ENCODE results near the gene RPRD1B.

The RPRD1B gene

GRCh38 chr20:38060536-38060935 is 27.0 kb downstream of the RPRD1B start:
- Histone ChIP-seq H3K27me3 (ENCODE audit: control insufficient read depth in 1 of 2, insufficient read depth in 2 of 2, low read length in 2 of 2) (no peaks in the 10 kb centered on the region), H3K36me3 (ENCODE audit: control insufficient read depth in 2 of 2, insufficient read depth in 2 of 2, low read length in 2 of 2) (peaks cover 27 to 46% of the 10 kb centered on the region in 2 donors), H3K27ac (ENCODE audit: low read length) (no peak overlapping the region)

GRCh38 chr20:38061109-38061508 is 27.6 kb downstream of the RPRD1B start:
- Histone ChIP-seq H3K27ac (ENCODE audit: low read length) (no peak overlapping the region), H3K9me3 (ENCODE audit: control insufficient read depth in 2 of 2, low read length in 2 of 2) (no peaks in the 10 kb centered on the region), H3K9ac (ENCODE audit: low read length in 2 of 2) (no peak overlapping the region), H3K4me3 (ENCODE audit: low read length in 2 of 2) (no peak overlapping the region), H3K36me3 (ENCODE audit: control insufficient read depth in 2 of 2, insufficient read depth in 2 of 2, low read length in 2 of 2) (peaks cover 32 to 44% of the 10 kb centered on the region in 2 donors), H3K27me3 (ENCODE audit: control insufficient read depth in 1 of 2, insufficient read depth in 2 of 2, low read length in 2 of 2) (no peaks in the 10 kb centered on the region), H3K4me1 (ENCODE audit: control insufficient read depth, insufficient read depth, low read length) (no peaks in the 10 kb centered on the region)

More at GRCh38 chr20:38060536-38060935, 27.0 kb downstream of the RPRD1B start:
- no peak overlapping the region for H3K4me3 ChIP-seq (ENCODE audit: low read length in 2 of 2)
- no peaks in the 10 kb centered on the region for H3K4me1 ChIP-seq (ENCODE audit: control insufficient read depth, insufficient read depth, low read length)
- no peaks in the 10 kb centered on the region for H3K9me3 ChIP-seq (ENCODE audit: control insufficient read depth in 2 of 2, low read length in 2 of 2)
- H3K9ac ChIP-seq (ENCODE audit: low read length in 2 of 2): no peak overlapping the region

- H3K36me3 ChIP-seq (ENCODE audit: control insufficient read depth in 2 of 2, insufficient read depth in 2 of 2, low read length in 2 of 2): peaks cover 44 to 53% of the 10 kb centered on the region in 2 donors
- H3K9me3 ChIP-seq (ENCODE audit: control insufficient read depth in 2 of 2, low read length in 2 of 2): no peaks in the 10 kb centered on the region
- H3K9ac ChIP-seq (ENCODE audit: low read length in 2 of 2): no peak overlapping the region
- no peaks in the 10 kb centered on the region for H3K27me3 ChIP-seq (ENCODE audit: control insufficient read depth in 1 of 2, insufficient read depth in 2 of 2, low read length in 2 of 2)
- no peaks in the 10 kb centered on the region for H3K4me1 ChIP-seq (ENCODE audit: control insufficient read depth, insufficient read depth, low read length)
- no peak overlapping the region for H3K27ac ChIP-seq (ENCODE audit: low read length)
- no peak overlapping the region for H3K4me3 ChIP-seq (ENCODE audit: low read length in 2 of 2)
Observed at GRCh38 chr20:38062890-38063289, 29.3 kb downstream of the RPRD1B start.

- Histone ChIP-seq H3K27ac (ENCODE audit: low read length) (no peak overlapping the region), H3K9me3 (ENCODE audit: control insufficient read depth in 2 of 2, low read length in 2 of 2) (no peaks in the 10 kb centered on the region), H3K4me1 (ENCODE audit: control insufficient read depth, insufficient read depth, low read length) (no peaks in the 10 kb centered on the region), H3K4me3 (ENCODE audit: low read length in 2 of 2) (no peak overlapping the region), H3K9ac (ENCODE audit: low read length in 2 of 2) (no peak overlapping the region), H3K36me3 (ENCODE audit: control insufficient read depth in 2 of 2, insufficient read depth in 2 of 2, low read length in 2 of 2) (peaks cover 48 to 50% of the 10 kb centered on the region in 2 donors), H3K27me3 (ENCODE audit: control insufficient read depth in 1 of 2, insufficient read depth in 2 of 2, low read length in 2 of 2) (no peaks in the 10 kb centered on the region)
Observed at GRCh38 chr20:38063911-38064530, 30.5 kb downstream of the RPRD1B start.

GRCh38 chr20:38065764-38066375 is 32.3 kb downstream of the RPRD1B start:
- Histone ChIP-seq H3K36me3 (ENCODE audit: control insufficient read depth in 2 of 2, insufficient read depth in 2 of 2, low read length in 2 of 2) (peaks cover 41 to 44% of the 10 kb centered on the region in 2 donors), H3K9me3 (ENCODE audit: control insufficient read depth in 2 of 2, low read length in 2 of 2) (no peaks in the 10 kb centered on the region), H3K27me3 (ENCODE audit: control insufficient read depth in 1 of 2, insufficient read depth in 2 of 2, low read length in 2 of 2) (no peaks in the 10 kb centered on the region), H3K27ac (ENCODE audit: low read length) (no peak overlapping the region), H3K4me3 (ENCODE audit: low read length in 2 of 2) (no peak overlapping the region), H3K9ac (ENCODE audit: low read length in 2 of 2) (no peak overlapping the region), H3K4me1 (ENCODE audit: control insufficient read depth, insufficient read depth, low read length) (no peaks in the 10 kb centered on the region)

- Histone ChIP-seq H3K9me3 (ENCODE audit: control insufficient read depth in 2 of 2, low read length in 2 of 2) (no peaks in the 10 kb centered on the region), H3K4me1 (ENCODE audit: control insufficient read depth, insufficient read depth, low read length) (no peaks in the 10 kb centered on the region), H3K27me3 (ENCODE audit: control insufficient read depth in 1 of 2, insufficient read depth in 2 of 2, low read length in 2 of 2) (no peaks in the 10 kb centered on the region), H3K4me3 (ENCODE audit: low read length in 2 of 2) (no peak overlapping the region), H3K36me3 (ENCODE audit: control insufficient read depth in 2 of 2, insufficient read depth in 2 of 2, low read length in 2 of 2) (peaks cover 37% of the 10 kb centered on the region in 2 donors), H3K9ac (ENCODE audit: low read length in 2 of 2) (no peak overlapping the region), H3K27ac (ENCODE audit: low read length) (no peak overlapping the region)
Observed at GRCh38 chr20:38066969-38067716, 33.6 kb downstream of the RPRD1B start.

- Histone ChIP-seq H3K27me3 (ENCODE audit: control insufficient read depth in 1 of 2, insufficient read depth in 2 of 2, low read length in 2 of 2) (no peaks in the 10 kb centered on the region), H3K4me1 (ENCODE audit: control insufficient read depth, insufficient read depth, low read length) (peaks cover 3% of the 10 kb centered on the region), H3K4me3 (ENCODE audit: low read length in 2 of 2) (no peak overlapping the region), H3K27ac (ENCODE audit: low read length) (no peak overlapping the region), H3K9me3 (ENCODE audit: control insufficient read depth in 2 of 2, low read length in 2 of 2) (no peaks in the 10 kb centered on the region), H3K9ac (ENCODE audit: low read length in 2 of 2) (no peak overlapping the region), H3K36me3 (ENCODE audit: control insufficient read depth in 2 of 2, insufficient read depth in 2 of 2, low read length in 2 of 2) (peaks cover 35% of the 10 kb centered on the region in 2 donors)
Observed at GRCh38 chr20:38067717-38068365, 34.3 kb downstream of the RPRD1B start.

GRCh38 chr20:38072898-38073297 is 39.4 kb downstream of the RPRD1B start:
- Histone ChIP-seq H3K36me3 (ENCODE audit: control insufficient read depth in 2 of 2, insufficient read depth in 2 of 2, low read length in 2 of 2) (peaks cover 19 to 21% of the 10 kb centered on the region in 2 donors), H3K27me3 (ENCODE audit: control insufficient read depth in 1 of 2, insufficient read depth in 2 of 2, low read length in 2 of 2) (no peaks in the 10 kb centered on the region), H3K27ac (ENCODE audit: low read length) (peak overlapping the region; percentile 42)

GRCh38 chr20:38073307-38074071 is 39.9 kb downstream of the RPRD1B start:
- Histone ChIP-seq H3K9ac (ENCODE audit: low read length in 2 of 2) (peak overlapping the region; percentile 36 to 52), H3K36me3 (ENCODE audit: control insufficient read depth in 2 of 2, insufficient read depth in 2 of 2, low read length in 2 of 2) (peaks cover 18% of the 10 kb centered on the region in 2 donors), H3K4me1 (ENCODE audit: control insufficient read depth, insufficient read depth, low read length) (peaks cover 31% of the 10 kb centered on the region), H3K4me3 (ENCODE audit: low read length in 2 of 2) (peak overlapping the region in 1 of 2 donors; percentile 16), H3K27ac (ENCODE audit: low read length) (peak overlapping the region; percentile 77), H3K9me3 (ENCODE audit: control insufficient read depth in 2 of 2, low read length in 2 of 2) (no peaks in the 10 kb centered on the region), H3K27me3 (ENCODE audit: control insufficient read depth in 1 of 2, insufficient read depth in 2 of 2, low read length in 2 of 2) (no peaks in the 10 kb centered on the region)

More at GRCh38 chr20:38072898-38073297, 39.4 kb downstream of the RPRD1B start:
- H3K4me3 ChIP-seq (ENCODE audit: low read length in 2 of 2): peak overlapping the region in 1 of 2 donors; percentile 16
- no peaks in the 10 kb centered on the region for H3K9me3 ChIP-seq (ENCODE audit: control insufficient read depth in 2 of 2, low read length in 2 of 2)
- peaks cover 31% of the 10 kb centered on the region for H3K4me1 ChIP-seq (ENCODE audit: control insufficient read depth, insufficient read depth, low read length)
- H3K9ac ChIP-seq (ENCODE audit: low read length in 2 of 2): no peak overlapping the region
